Liver (tissue), 9 donors: ENCODE data around the gene TLE7. TPM values are rescaled to one million over a fixed set of nuclear protein-coding genes. Genes with fewer than 3 reads are reported as not detected.

ENCODE experiments used
- DNase-seq: peaks from one replicate; pipeline ENCODE4 v3.0.0-alpha.2; 2017; ENCODE audit warnings: low spot score
- H3K27ac ChIP-seq, 2 donors: one replicate each; pipeline ENCODE4 v1.7.0; 2013; ENCODE audit warnings: inconsistent platforms in 2 of 2, low read length in 2 of 2, control low read depth in 1 of 2, low read depth in 1 of 2, mild to moderate bottlenecking in 1 of 2
- H3K27me3 ChIP-seq, 4 donors: one replicate each; pipeline versions ENCODE4 v1.6.1 to v1.7.0; 2013; ENCODE audit warnings: low read length in 3 of 4, inconsistent platforms in 1 of 4, mild to moderate bottlenecking in 1 of 4, moderate library complexity in 1 of 4; ENCODE audit not compliant: control insufficient read depth in 4 of 4, insufficient read depth in 4 of 4
- H3K36me3 ChIP-seq, 4 donors: one replicate each; pipeline versions ENCODE4 v1.6.1 to v1.7.0; 2013; ENCODE audit warnings: low read length in 3 of 4, mild to moderate bottlenecking in 3 of 4, low read depth in 1 of 4, moderate library complexity in 1 of 4; ENCODE audit not compliant: control insufficient read depth in 4 of 4, insufficient read depth in 3 of 4
- H3K4me1 ChIP-seq, 4 donors: one replicate each; pipeline versions ENCODE4 v1.6.1 to v1.7.0; 2013; ENCODE audit warnings: low read length in 3 of 4, mild to moderate bottlenecking in 3 of 4, moderate library complexity in 1 of 4; ENCODE audit not compliant: control insufficient read depth in 4 of 4, insufficient read depth in 4 of 4
- H3K4me3 ChIP-seq, 3 donors: one replicate each; pipeline versions ENCODE4 v1.6.1 to v1.7.0; 2013; ENCODE audit warnings: low read length in 3 of 3, control low read depth in 1 of 3, low read depth in 1 of 3, mild to moderate bottlenecking in 1 of 3
- H3K9ac ChIP-seq, 2 donors: one replicate each; pipeline ENCODE4 v1.7.0; 2013; ENCODE audit warnings: low read length in 2 of 2, mild to moderate bottlenecking in 2 of 2, moderate library complexity in 2 of 2, control low read depth in 1 of 2, low read depth in 1 of 2
- H3K9me3 ChIP-seq, 4 donors: one replicate each; pipeline versions ENCODE4 v1.6.1 to v1.7.0; 2013; ENCODE audit warnings: low read length in 3 of 4; ENCODE audit not compliant: control insufficient read depth in 4 of 4
- EGR1 ChIP-seq, 2 donors: IDR thresholded peaks; 2 replicates each; pipeline ENCODE4 v1.6.1; 2016 to 2018; ENCODE audit warnings: antibody characterized with exemption in 2 of 2, low read depth in 2 of 2
- FOXA1 ChIP-seq: IDR thresholded peaks from 2 replicates; pipeline ENCODE4 v1.6.1; 2016; ENCODE audit warnings: antibody characterized with exemption
- FOXA2 ChIP-seq: IDR thresholded peaks from 2 replicates; pipeline ENCODE4 v1.6.1; 2016; ENCODE audit warnings: antibody characterized with exemption
- GABPA ChIP-seq, 2 donors: IDR thresholded peaks in 1 of 2; conservative IDR thresholded peaks in 1 of 2; 2 replicates each; pipeline ENCODE4 v1.6.1; 2016; ENCODE audit warnings: antibody characterized with exemption in 2 of 2, mild to moderate bottlenecking in 1 of 2, moderate library complexity in 1 of 2
- HNF4G ChIP-seq: IDR thresholded peaks from 2 replicates; pipeline ENCODE4 v1.6.1; 2016; ENCODE audit warnings: antibody characterized with exemption
- JUND ChIP-seq, 2 donors: IDR thresholded peaks; 2 replicates each; pipeline ENCODE4 v1.6.1; 2016; ENCODE audit warnings: antibody characterized with exemption in 2 of 2
- NR2F2 ChIP-seq: IDR thresholded peaks from 2 replicates; pipeline ENCODE4 v1.6.1; 2016; ENCODE audit warnings: antibody characterized with exemption
- RXRA ChIP-seq, 2 donors: IDR thresholded peaks; 2 replicates each; pipeline ENCODE4 v1.6.1; 2017 to 2018; ENCODE audit warnings: antibody characterized with exemption in 2 of 2, mild to moderate bottlenecking in 1 of 2
- TAF1 ChIP-seq: conservative IDR thresholded peaks from 2 replicates; pipeline ENCODE4 v1.6.1; 2016; ENCODE audit warnings: antibody characterized with exemption, mild to moderate bottlenecking
- YY1 ChIP-seq: IDR thresholded peaks from 2 replicates; pipeline ENCODE4 v1.6.1; 2016; ENCODE audit warnings: antibody characterized with exemption, mild to moderate bottlenecking
- WGBS: extraction: QIAGEN DNeasy Blood & Tissue Kit; methylation state at CpG from one replicate; pipeline ENCODE4 v1.1.7; 2013; 5-methylcytosine and 5-hydroxymethylcytosine counted together
- polyA plus RNA-seq, 2 donors: library from polyadenylated mRNA; stranded (reverse) in 1 of 2; unstranded in 1 of 2; fragments of 200-250 nt in 1 of 2; fragments of >200 nt in 1 of 2; fragmentation: Nextera tagmentation in 1 of 2; extraction: Ambion mirVana in 1 of 2; gene quantifications; one replicate each; pipeline versions ENCODE4 v1.2.1 to v1.2.3, GENCODE V29; 2013 to 2015
- total RNA-seq, 2 donors: library from RNA; depleted of rRNA; stranded (reverse); fragments of >200 nt; gene quantifications; one replicate each; pipeline ENCODE4 v1.2.3, GENCODE V29; 2014
- TF ChIP-seq, protein P1 (sequence below): IDR thresholded peaks from 2 replicates; pipeline ENCODE4 v1.6.1; 2016; ENCODE audit warnings: antibody characterized with exemption
- TF ChIP-seq, protein P2 (sequence below): IDR thresholded peaks from 2 replicates; pipeline ENCODE4 v1.6.1; 2016; ENCODE audit warnings: antibody characterized with exemption
- TF ChIP-seq, protein P3 (sequence below): IDR thresholded peaks from 2 replicates; pipeline ENCODE4 v1.6.1; 2016; ENCODE audit warnings: antibody characterized with exemption
- TF ChIP-seq, protein P4 (sequence below): IDR thresholded peaks from 2 replicates; pipeline ENCODE4 v1.6.1; 2016; ENCODE audit warnings: antibody characterized with exemption, mild to moderate bottlenecking
- donor health status: healthy.
- donor health status: healthy.
- donor health status: healthy.
- donor health status: healthy.
- donor health status: healthy.

TLE7 gene
- total and polyA plus RNA-seq, 4 donors = not detected

DNA sequence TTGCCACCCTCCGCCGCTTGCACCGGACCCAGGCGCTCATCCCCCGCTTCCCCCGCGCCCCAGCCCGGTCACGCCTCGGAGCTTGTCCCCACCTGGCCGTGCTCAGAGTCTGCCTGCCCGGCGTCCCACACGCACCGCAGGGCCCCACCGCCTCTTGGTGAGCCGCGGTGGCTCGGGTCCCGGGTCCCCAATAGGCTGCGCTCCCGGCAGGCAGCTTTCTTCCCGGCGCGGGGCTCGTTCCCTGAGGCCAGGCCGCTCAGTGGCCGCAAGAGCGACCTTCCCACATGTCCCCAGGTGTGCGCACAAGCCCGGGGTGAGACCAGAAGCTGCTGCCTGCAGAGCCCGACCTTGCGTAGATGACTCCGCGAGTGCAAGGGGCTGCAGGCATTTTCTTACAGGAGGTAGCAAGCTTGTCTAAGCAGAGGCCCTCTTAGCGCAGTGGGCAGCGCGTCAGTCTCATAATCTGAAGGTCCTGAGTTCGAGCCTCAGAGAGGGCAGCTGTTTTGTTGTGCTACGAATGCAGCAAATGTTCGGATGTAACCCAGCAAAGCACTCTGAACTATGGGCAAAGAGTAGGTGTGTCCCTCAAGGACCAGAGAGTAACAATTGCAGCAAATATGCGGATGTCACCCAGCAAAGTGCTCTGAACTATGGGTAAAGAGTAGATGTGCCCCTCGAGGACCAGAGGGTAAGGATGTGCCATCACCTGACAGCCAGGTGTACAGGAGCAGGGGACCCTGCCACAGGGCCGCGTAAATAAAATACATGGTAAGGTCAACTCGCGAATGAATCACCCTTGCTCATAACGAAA is 15.6 kb downstream of the TLE7 start:
- Histone ChIP-seq H3K9ac (no peak overlapping the region), H3K27me3 (peaks cover 3 to 13% (median 8%) of the 10 kb centered on the region in 4 donors), H3K27ac (no peak overlapping the region), H3K4me1 (no peaks in the 10 kb centered on the region), H3K36me3 (no peaks in the 10 kb centered on the region), H3K4me3 (no peak overlapping the region), H3K9me3 (peaks cover 0 to 4% (median 2%) of the 10 kb centered on the region in 4 donors)
- 4% methylated on average over 48 of the region's 48 CpGs for WGBS
- no peak for DNase-seq
- TF ChIP-seq, protein P1, sequence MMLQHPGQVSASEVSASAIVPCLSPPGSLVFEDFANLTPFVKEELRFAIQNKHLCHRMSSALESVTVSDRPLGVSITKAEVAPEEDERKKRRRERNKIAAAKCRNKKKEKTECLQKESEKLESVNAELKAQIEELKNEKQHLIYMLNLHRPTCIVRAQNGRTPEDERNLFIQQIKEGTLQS = peak; percentile 92
- TF ChIP-seq GABPA (IDR thresholded peaks at IDR 0.05 in 1 of 2, conservative IDR thresholded peaks at IDR 0.05 in 1 of 2) = no peak
- TF ChIP-seq YY1 = no peak
- TF ChIP-seq, protein P2, sequence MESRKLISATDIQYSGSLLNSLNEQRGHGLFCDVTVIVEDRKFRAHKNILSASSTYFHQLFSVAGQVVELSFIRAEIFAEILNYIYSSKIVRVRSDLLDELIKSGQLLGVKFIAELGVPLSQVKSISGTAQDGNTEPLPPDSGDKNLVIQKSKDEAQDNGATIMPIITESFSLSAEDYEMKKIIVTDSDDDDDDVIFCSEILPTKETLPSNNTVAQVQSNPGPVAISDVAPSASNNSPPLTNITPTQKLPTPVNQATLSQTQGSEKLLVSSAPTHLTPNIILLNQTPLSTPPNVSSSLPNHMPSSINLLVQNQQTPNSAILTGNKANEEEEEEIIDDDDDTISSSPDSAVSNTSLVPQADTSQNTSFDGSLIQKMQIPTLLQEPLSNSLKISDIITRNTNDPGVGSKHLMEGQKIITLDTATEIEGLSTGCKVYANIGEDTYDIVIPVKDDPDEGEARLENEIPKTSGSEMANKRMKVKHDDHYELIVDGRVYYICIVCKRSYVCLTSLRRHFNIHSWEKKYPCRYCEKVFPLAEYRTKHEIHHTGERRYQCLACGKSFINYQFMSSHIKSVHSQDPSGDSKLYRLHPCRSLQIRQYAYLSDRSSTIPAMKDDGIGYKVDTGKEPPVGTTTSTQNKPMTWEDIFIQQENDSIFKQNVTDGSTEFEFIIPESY = no peak

DNA sequence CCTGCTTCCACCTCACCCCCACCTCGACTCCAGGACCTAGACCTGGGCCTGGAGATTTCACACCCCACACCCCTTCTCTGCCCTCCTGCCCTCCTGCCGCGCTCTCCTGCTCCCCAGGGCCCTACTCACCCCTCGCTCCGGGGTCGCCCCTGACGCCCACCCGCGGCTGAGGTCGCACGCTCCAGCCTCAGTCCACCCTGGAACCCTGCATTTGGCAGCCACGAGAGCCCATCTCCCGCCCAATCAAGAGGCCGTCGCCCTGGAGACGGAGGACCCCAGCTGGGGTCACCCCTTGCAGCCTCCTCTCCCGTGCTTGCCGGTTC is 16.1 kb downstream of the TLE7 start:
- Histone ChIP-seq H3K36me3 (no peaks in the 10 kb centered on the region), H3K4me3 (no peak overlapping the region), H3K9ac (no peak overlapping the region), H3K9me3 (peaks cover 0 to 4% (median 2%) of the 10 kb centered on the region in 4 donors), H3K4me1 (no peaks in the 10 kb centered on the region), H3K27ac (no peak overlapping the region), H3K27me3 (peaks cover 3 to 13% (median 8%) of the 10 kb centered on the region in 4 donors)
- TF ChIP-seq, protein P3, sequence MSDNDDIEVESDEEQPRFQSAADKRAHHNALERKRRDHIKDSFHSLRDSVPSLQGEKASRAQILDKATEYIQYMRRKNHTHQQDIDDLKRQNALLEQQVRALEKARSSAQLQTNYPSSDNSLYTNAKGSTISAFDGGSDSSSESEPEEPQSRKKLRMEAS = no peak
- TF ChIP-seq FOXA2 = no peak
- TF ChIP-seq NR2F2 = no peak
- no peak for TF ChIP-seq TAF1
- TF ChIP-seq RXRA (IDR thresholded peaks at IDR 0.05) = no peak
- no peak for TF ChIP-seq HNF4G
- WGBS = 11% methylated on average over 18 of the region's 18 CpGs
- DNase-seq = no peak

DNA sequence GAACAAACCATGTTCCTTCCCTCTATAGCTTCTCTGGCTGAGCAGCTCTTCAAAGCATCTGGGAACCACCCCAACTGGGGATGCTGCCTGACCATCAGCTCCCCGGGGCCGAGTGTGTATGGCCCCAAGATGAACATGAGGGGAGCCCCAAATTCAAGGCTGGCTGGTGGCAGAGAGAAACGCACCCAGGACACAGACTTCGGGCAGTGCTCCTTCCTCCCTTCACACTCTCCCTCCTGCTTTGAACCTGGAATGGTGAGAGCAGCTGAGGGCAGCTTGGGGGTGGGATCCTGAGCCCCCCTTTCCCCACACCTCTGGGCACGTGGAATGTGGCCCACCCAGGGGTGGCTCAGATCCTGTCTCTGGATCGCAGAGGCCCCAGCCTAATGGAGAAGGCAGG is 17.2 kb downstream of the TLE7 start:
- Histone ChIP-seq H3K4me1 (no peaks in the 10 kb centered on the region), H3K27me3 (peaks cover 3 to 13% (median 8%) of the 10 kb centered on the region in 4 donors), H3K27ac (no peak overlapping the region), H3K36me3 (no peaks in the 10 kb centered on the region), H3K4me3 (no peak overlapping the region), H3K9me3 (peaks cover 0 to 4% (median 2%) of the 10 kb centered on the region in 4 donors), H3K9ac (no peak overlapping the region)
- WGBS = 51% methylated on average over 6 of the region's 6 CpGs
- TF ChIP-seq FOXA1 (no peak), RXRA (IDR thresholded peaks at IDR 0.05) (no peak), JUND (IDR thresholded peaks at IDR 0.05) (no peak), EGR1 (IDR thresholded peaks at IDR 0.05; ENCODE audit: low read depth in 2 of 2) (no peak), YY1 (no peak)
- TF ChIP-seq, protein P4, sequence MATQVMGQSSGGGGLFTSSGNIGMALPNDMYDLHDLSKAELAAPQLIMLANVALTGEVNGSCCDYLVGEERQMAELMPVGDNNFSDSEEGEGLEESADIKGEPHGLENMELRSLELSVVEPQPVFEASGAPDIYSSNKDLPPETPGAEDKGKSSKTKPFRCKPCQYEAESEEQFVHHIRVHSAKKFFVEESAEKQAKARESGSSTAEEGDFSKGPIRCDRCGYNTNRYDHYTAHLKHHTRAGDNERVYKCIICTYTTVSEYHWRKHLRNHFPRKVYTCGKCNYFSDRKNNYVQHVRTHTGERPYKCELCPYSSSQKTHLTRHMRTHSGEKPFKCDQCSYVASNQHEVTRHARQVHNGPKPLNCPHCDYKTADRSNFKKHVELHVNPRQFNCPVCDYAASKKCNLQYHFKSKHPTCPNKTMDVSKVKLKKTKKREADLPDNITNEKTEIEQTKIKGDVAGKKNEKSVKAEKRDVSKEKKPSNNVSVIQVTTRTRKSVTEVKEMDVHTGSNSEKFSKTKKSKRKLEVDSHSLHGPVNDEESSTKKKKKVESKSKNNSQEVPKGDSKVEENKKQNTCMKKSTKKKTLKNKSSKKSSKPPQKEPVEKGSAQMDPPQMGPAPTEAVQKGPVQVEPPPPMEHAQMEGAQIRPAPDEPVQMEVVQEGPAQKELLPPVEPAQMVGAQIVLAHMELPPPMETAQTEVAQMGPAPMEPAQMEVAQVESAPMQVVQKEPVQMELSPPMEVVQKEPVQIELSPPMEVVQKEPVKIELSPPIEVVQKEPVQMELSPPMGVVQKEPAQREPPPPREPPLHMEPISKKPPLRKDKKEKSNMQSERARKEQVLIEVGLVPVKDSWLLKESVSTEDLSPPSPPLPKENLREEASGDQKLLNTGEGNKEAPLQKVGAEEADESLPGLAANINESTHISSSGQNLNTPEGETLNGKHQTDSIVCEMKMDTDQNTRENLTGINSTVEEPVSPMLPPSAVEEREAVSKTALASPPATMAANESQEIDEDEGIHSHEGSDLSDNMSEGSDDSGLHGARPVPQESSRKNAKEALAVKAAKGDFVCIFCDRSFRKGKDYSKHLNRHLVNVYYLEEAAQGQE = no peak
- no peak for DNase-seq
